H9 (cell line): ENCODE data around the gene ECHS1. TPM values are rescaled to one million over a fixed set of nuclear protein-coding genes. Genes with fewer than 3 reads are reported as not detected.

ENCODE experiments used
- DNase-seq: peaks from one replicate; pipeline ENCODE4 v3.0.0-alpha.2; 2017
- H2AFZ ChIP-seq: one replicate; pipeline ENCODE4 v1.6.1; 2013; ENCODE audit warnings: mild to moderate bottlenecking, low read length, control low read depth, moderate library complexity
- H2AK5ac ChIP-seq: 2 replicates; pipeline ENCODE4 v1.6.1; 2013; ENCODE audit warnings: low read length, control low read depth, mixed read lengths; ENCODE audit not compliant: insufficient read length
- H2BK120ac ChIP-seq: one replicate; pipeline ENCODE4 v1.6.1; 2013; ENCODE audit warnings: low read depth, mild to moderate bottlenecking, low read length, control low read depth, inconsistent platforms; ENCODE audit not compliant: poor library complexity, severe bottlenecking
- H2BK12ac ChIP-seq: 2 replicates; pipeline ENCODE4 v1.6.1; 2013; ENCODE audit warnings: low read length, control low read depth, mixed read lengths, low read depth; ENCODE audit not compliant: insufficient read length
- H2BK15ac ChIP-seq: 2 replicates; pipeline ENCODE4 v1.6.1; 2013; ENCODE audit warnings: low read depth, low read length, control low read depth
- H2BK20ac ChIP-seq: one replicate; pipeline ENCODE4 v1.6.1; 2013; ENCODE audit warnings: low read depth, mild to moderate bottlenecking, low read length, control low read depth, inconsistent platforms; ENCODE audit not compliant: poor library complexity, severe bottlenecking
- H2BK5ac ChIP-seq: 2 replicates; pipeline ENCODE4 v1.6.1; 2013; ENCODE audit warnings: low read length, control low read depth, mixed read lengths; ENCODE audit not compliant: insufficient read length
- H3K14ac ChIP-seq: 2 replicates; pipeline ENCODE4 v1.6.1; 2013; ENCODE audit warnings: low read length, control low read depth; ENCODE audit not compliant: insufficient read depth
- H3K18ac ChIP-seq: 2 replicates; pipeline ENCODE4 v1.6.1; 2013; ENCODE audit warnings: low read depth, mild to moderate bottlenecking, mixed read lengths, low read length, control low read depth; ENCODE audit not compliant: insufficient read length
- H3K23ac ChIP-seq: 2 replicates; pipeline ENCODE4 v1.6.1; 2013; ENCODE audit warnings: low read length, control low read depth, mixed read lengths, low read depth; ENCODE audit not compliant: insufficient read length
- H3K23me2 ChIP-seq: 2 replicates; pipeline ENCODE4 v1.6.1; 2013; ENCODE audit warnings: low read depth, mild to moderate bottlenecking, mixed read lengths, low read length, control low read depth; ENCODE audit not compliant: insufficient read length, poor library complexity, severe bottlenecking
- H3K27ac ChIP-seq: 2 replicates; pipeline ENCODE4 v1.5.1; 2013; ENCODE audit warnings: low read length, control low read depth, mixed read lengths, low read depth; ENCODE audit not compliant: insufficient read length
- H3K27me3 ChIP-seq: 2 replicates; pipeline ENCODE4 v1.6.1; 2013; ENCODE audit warnings: low read length, control low read depth, inconsistent platforms; ENCODE audit not compliant: insufficient read depth
- H3K4ac ChIP-seq: 2 replicates; pipeline ENCODE4 v1.6.1; 2013; ENCODE audit warnings: low read depth, mild to moderate bottlenecking, control low read depth, inconsistent platforms, low read length, moderate library complexity
- H3K4me1 ChIP-seq: 2 replicates; pipeline ENCODE4 v1.6.1; 2013; ENCODE audit warnings: low read length, control low read depth, inconsistent platforms; ENCODE audit not compliant: insufficient read depth
- H3K4me2 ChIP-seq: 2 replicates; pipeline ENCODE4 v1.6.1; 2013; ENCODE audit warnings: low read length, control low read depth, mixed read lengths; ENCODE audit not compliant: insufficient read length, insufficient read depth
- H3K56ac ChIP-seq: 2 replicates; pipeline ENCODE4 v1.6.1; 2013; ENCODE audit warnings: low read depth, mild to moderate bottlenecking, mixed read lengths, low read length, control low read depth; ENCODE audit not compliant: insufficient read length
- H3K79me1 ChIP-seq: 2 replicates; pipeline ENCODE4 v1.6.1; 2013; ENCODE audit warnings: low read depth, mild to moderate bottlenecking, moderate library complexity, low read length, control low read depth, inconsistent platforms; ENCODE audit not compliant: insufficient read depth, poor library complexity, severe bottlenecking
- H3K79me2 ChIP-seq: 2 replicates; pipeline ENCODE4 v1.6.1; 2013; ENCODE audit warnings: low read length, control low read depth, inconsistent platforms; ENCODE audit not compliant: insufficient read depth
- H3K9ac ChIP-seq: 2 replicates; pipeline ENCODE4 v1.6.1; 2013; ENCODE audit warnings: low read length, control low read depth, mixed read lengths; ENCODE audit not compliant: insufficient read length; ENCODE audit errors: extremely low read depth
- H3K9me3 ChIP-seq: one replicate; pipeline ENCODE4 v1.6.1; 2013; ENCODE audit warnings: low read depth, low read length, inconsistent platforms; ENCODE audit not compliant: control insufficient read depth
- H3T11ph ChIP-seq: one replicate; pipeline ENCODE4 v1.6.1; 2013; ENCODE audit warnings: mild to moderate bottlenecking, low read length, control low read depth, inconsistent platforms
- H4K20me1 ChIP-seq: one replicate; pipeline ENCODE4 v1.6.1; 2013; ENCODE audit not compliant: control insufficient read depth, insufficient read length, insufficient read depth
- H4K5ac ChIP-seq: 2 replicates; pipeline ENCODE4 v1.6.1; 2013; ENCODE audit warnings: low read depth, mild to moderate bottlenecking, mixed read lengths, low read length, control low read depth; ENCODE audit not compliant: insufficient read length
- H4K8ac ChIP-seq: replicated peaks from 2 replicates; pipeline ENCODE4 v1.6.1; 2013; ENCODE audit warnings: low read length, control low read depth, mixed read lengths, low read depth; ENCODE audit not compliant: insufficient read length
- H4K91ac ChIP-seq: 2 replicates; pipeline ENCODE4 v1.6.1; 2013; ENCODE audit warnings: low read depth, mild to moderate bottlenecking, moderate library complexity, mixed read lengths, low read length, control low read depth; ENCODE audit not compliant: insufficient read length
- H3K27ac Mint-ChIP-seq, 3 experiments: 2 replicates in 2 of 3; 3 replicates in 1 of 3; pipeline ENCODE4 v1.8.0; 2020 to 2021; ENCODE audit warnings: mixed read lengths in 3 of 3, mild to moderate bottlenecking in 1 of 3, moderate library complexity in 1 of 3
- H3K27me3 Mint-ChIP-seq: 2 replicates; pipeline ENCODE4 v1.8.0; 2021; ENCODE audit warnings: low read depth, mild to moderate bottlenecking, moderate library complexity, mixed read lengths
- H3K36me3 Mint-ChIP-seq, 3 experiments: 2 replicates in 2 of 3; 3 replicates in 1 of 3; pipeline ENCODE4 v1.8.0; 2020 to 2021; ENCODE audit warnings: low read depth in 3 of 3, mixed read lengths in 3 of 3; ENCODE audit not compliant: insufficient read depth in 1 of 3
- H3K4me1 Mint-ChIP-seq, 2 experiments: 2 replicates each; pipeline ENCODE4 v1.8.0; 2020; ENCODE audit warnings: mixed read lengths in 2 of 2
- H3K4me3 Mint-ChIP-seq, 2 experiments: 2 replicates in 1 of 2; 3 replicates in 1 of 2; pipeline ENCODE4 v1.8.0; 2020 to 2021; ENCODE audit warnings: mild to moderate bottlenecking in 2 of 2, mixed read lengths in 2 of 2, moderate library complexity in 1 of 2
- H3K9me3 Mint-ChIP-seq, 2 experiments: 2 replicates in 1 of 2; 3 replicates in 1 of 2; pipeline ENCODE4 v1.8.0; 2020; ENCODE audit warnings: mild to moderate bottlenecking in 2 of 2, mixed read lengths in 2 of 2, moderate library complexity in 1 of 2
- WGBS: extraction: QIAGEN DNeasy Blood & Tissue Kit; methylation state at CpG from one replicate; pipeline ENCODE4 v1.1.7; 2013; ENCODE audit warnings: missing lambda C conversion rate, low lambda C conversion rate, mixed read lengths; ENCODE audit not compliant: insufficient read length; ENCODE audit errors: extremely low coverage; 5-methylcytosine and 5-hydroxymethylcytosine counted together
- total RNA-seq: library from RNA; stranded (reverse); gene quantifications from 2 replicates; pipeline ENCODE4 v1.2.1, GENCODE V29; 2021
- TF ChIP-seq, protein P1 (sequence below): fragments of 200-600 bp; sonication (generic); conservative IDR thresholded peaks from 3 replicates; pipeline ENCODE4 v1.8.0; 2021; ENCODE audit warnings: antibody characterized with exemption, mild to moderate bottlenecking

ECHS1 gene
- total RNA-seq, 1 experiment from 2014 or later: 94.1 TPM

DNA sequence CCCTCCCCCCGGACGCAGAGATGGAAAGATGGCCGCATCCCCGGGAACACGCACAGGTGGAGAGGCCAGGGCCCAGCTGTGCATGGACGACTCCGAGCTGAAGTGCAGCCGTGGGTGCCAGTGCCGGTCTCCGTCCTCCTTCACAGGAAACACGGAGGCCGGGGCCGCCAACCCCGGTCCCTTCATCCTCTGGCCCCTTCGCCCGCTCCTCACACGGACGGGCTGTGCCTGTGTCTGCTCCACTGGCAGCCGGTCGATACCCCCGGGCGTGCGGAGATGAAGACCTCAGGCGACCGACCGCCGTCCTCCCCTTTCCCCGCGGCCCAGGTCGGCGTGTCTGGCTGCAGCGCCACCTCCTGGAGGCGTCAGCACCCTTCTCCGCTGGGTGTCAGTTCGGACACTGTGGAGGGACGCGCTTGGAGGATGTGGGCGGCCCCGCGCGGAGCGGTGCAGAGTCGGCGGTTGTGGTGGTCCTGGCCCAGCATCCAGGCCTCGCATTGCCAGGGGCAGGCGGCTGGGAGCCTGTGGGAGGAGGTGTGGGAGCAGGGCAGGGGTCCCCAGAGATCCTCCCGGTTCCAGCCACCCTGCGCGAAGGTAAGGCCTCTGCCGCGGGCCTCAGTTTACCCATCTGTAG, 54.5 kb downstream of the ECHS1 start:
- Histone ChIP-seq H2AK5ac (no peak overlapping the region), H3K18ac (no peak overlapping the region), H3T11ph (no peak overlapping the region), H2BK20ac (no peak overlapping the region), H4K8ac (no peak overlapping the region), H4K20me1 (no peaks in the 10 kb centered on the region), H4K5ac (no peak overlapping the region), H3K4ac (no peak overlapping the region), H3K23ac (no peak overlapping the region), H3K4me1 (no peaks in the 10 kb centered on the region), H3K9me3 (no peaks in the 10 kb centered on the region), H3K23me2 (no peaks in the 10 kb centered on the region), H2BK12ac (no peak overlapping the region), H4K91ac (no peak overlapping the region), H3K14ac (no peak overlapping the region), H2BK15ac (no peak overlapping the region), H3K4me2 (peak overlapping the region; percentile 22), H2AFZ (no peak overlapping the region), H2BK120ac (no peak overlapping the region), H3K27ac (no peak overlapping the region), H3K9ac (no peak overlapping the region), H3K79me1 (no peaks in the 10 kb centered on the region), H3K56ac (no peak overlapping the region), H3K79me2 (no peaks in the 10 kb centered on the region), H2BK5ac (no peak overlapping the region), H3K27me3 (peaks cover 4% of the 10 kb centered on the region; the same call in 1 of the 2 replicates)
- DNase-seq: peak; percentile 87
- Mint-ChIP-seq H3K27me3 (peaks cover 28% of the 10 kb centered on the region), H3K4me1 (peaks cover 0 to 9% of the 10 kb centered on the region in 2 experiments; a peak in 1 of 4 replicates), H3K27ac (no peak overlapping the region), H3K9me3 (peaks cover 5 to 6% of the 10 kb centered on the region in 2 experiments; a peak in 4 of 5 replicates), H3K36me3 (peaks cover 0 to 4% (median 0%) of the 10 kb centered on the region in 3 experiments; a peak in 3 of 7 replicates), H3K4me3 (peak overlapping the region; percentile 61 to 74)
- TF ChIP-seq, protein P1, sequence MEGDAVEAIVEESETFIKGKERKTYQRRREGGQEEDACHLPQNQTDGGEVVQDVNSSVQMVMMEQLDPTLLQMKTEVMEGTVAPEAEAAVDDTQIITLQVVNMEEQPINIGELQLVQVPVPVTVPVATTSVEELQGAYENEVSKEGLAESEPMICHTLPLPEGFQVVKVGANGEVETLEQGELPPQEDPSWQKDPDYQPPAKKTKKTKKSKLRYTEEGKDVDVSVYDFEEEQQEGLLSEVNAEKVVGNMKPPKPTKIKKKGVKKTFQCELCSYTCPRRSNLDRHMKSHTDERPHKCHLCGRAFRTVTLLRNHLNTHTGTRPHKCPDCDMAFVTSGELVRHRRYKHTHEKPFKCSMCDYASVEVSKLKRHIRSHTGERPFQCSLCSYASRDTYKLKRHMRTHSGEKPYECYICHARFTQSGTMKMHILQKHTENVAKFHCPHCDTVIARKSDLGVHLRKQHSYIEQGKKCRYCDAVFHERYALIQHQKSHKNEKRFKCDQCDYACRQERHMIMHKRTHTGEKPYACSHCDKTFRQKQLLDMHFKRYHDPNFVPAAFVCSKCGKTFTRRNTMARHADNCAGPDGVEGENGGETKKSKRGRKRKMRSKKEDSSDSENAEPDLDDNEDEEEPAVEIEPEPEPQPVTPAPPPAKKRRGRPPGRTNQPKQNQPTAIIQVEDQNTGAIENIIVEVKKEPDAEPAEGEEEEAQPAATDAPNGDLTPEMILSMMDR: peak; percentile 94
- no CpG with 5 or more reads among the region's 51 CpGs for WGBS
